MM.1S (cell line): ENCODE results near the gene LY9.

Experiments
- DNase-seq: peaks from one replicate; pipeline ENCODE4 v3.0.0-alpha.2; 2015
- H2AFZ ChIP-seq: fragments of 300-600 bp; sonication (generic); 2 replicates; pipeline ENCODE4 v1.6.0; 2016; ENCODE audit warnings: antibody characterized with exemption, low read length
- H3F3A ChIP-seq: fragments of 300-600 bp; sonication (generic); 2 replicates; pipeline ENCODE4 v1.6.1; 2016; ENCODE audit warnings: mild to moderate bottlenecking, antibody characterized with exemption, low read length, moderate library complexity, mixed read lengths; ENCODE audit not compliant: insufficient read depth
- H3K27ac ChIP-seq: fragments of 300-600 bp; sonication (generic); 2 replicates; pipeline ENCODE4 v1.5.1; 2016; ENCODE audit warnings: mild to moderate bottlenecking, low read length
- H3K27me3 ChIP-seq: fragments of 300-600 bp; sonication (generic); replicated peaks from 2 replicates; pipeline ENCODE4 v1.6.0; 2016; ENCODE audit warnings: low read length; ENCODE audit not compliant: insufficient read depth
- H3K36me3 ChIP-seq: fragments of 300-600 bp; sonication (generic); replicated peaks from 2 replicates; pipeline ENCODE4 v1.6.1; 2016; ENCODE audit warnings: mild to moderate bottlenecking, low read length, mixed read lengths; ENCODE audit not compliant: insufficient read depth
- H3K4me1 ChIP-seq: fragments of 300-600 bp; sonication (generic); 2 replicates; pipeline ENCODE4 v1.6.1; 2016; ENCODE audit warnings: low read length, mixed read lengths
- H3K4me2 ChIP-seq: fragments of 300-600 bp; sonication (generic); 2 replicates; pipeline ENCODE4 v1.6.0; 2016; ENCODE audit warnings: low read depth, low read length
- H3K4me3 ChIP-seq: fragments of 300-600 bp; sonication (generic); 2 replicates; pipeline ENCODE4 v1.5.1; 2016; ENCODE audit warnings: low read length, mixed read lengths
- H3K79me2 ChIP-seq: fragments of 300-600 bp; sonication (generic); 2 replicates; pipeline ENCODE4 v1.6.1; 2016; ENCODE audit warnings: mixed run types, low read length, mixed read lengths
- H3K9ac ChIP-seq: fragments of 300-600 bp; sonication (generic); 2 replicates; pipeline ENCODE4 v1.6.1; 2016; ENCODE audit warnings: low read length, mixed read lengths
- H3K9me2 ChIP-seq: fragments of 300-600 bp; sonication (generic); replicated peaks from 2 replicates; pipeline ENCODE4 v1.6.1; 2016; ENCODE audit warnings: mild to moderate bottlenecking, low read length, mixed read lengths; ENCODE audit not compliant: insufficient read depth
- H3K9me3 ChIP-seq: fragments of 300-600 bp; sonication (generic); replicated peaks from 2 replicates; pipeline ENCODE4 v1.6.1; 2016; ENCODE audit warnings: mild to moderate bottlenecking, low read length, mixed read lengths; ENCODE audit not compliant: insufficient read depth
- H4K20me1 ChIP-seq: fragments of 300-600 bp; sonication (generic); 2 replicates; pipeline ENCODE4 v1.6.1; 2016; ENCODE audit warnings: mild to moderate bottlenecking, low read length, moderate library complexity, mixed read lengths; ENCODE audit not compliant: insufficient read depth
- CTCF ChIP-seq: fragments of 300-600 bp; sonication (generic); IDR thresholded peaks from 2 replicates; pipeline ENCODE4 v1.5.1; 2016; ENCODE audit warnings: antibody characterized with exemption, low read length, mixed read lengths
- EZH2 ChIP-seq: fragments of 300-600 bp; sonication (generic); optimal IDR thresholded peaks from 2 replicates; pipeline ENCODE3; 2017; ENCODE audit warnings: low read depth, mild to moderate bottlenecking, antibody characterized with exemption, low read length, mixed read lengths
- EZH2phosphoT487 ChIP-seq: fragments of 300-600 bp; sonication (generic); IDR thresholded peaks from 2 replicates; pipeline ENCODE4 v1.6.1; 2018; ENCODE audit warnings: antibody characterized with exemption, low read length

Gene LY9

GRCh38 chr1:160844447-160845232 lies 48.7 kb downstream of the LY9 start:
- Histone ChIP-seq H3K9me2 (no peaks in the 10 kb centered on the region), H3K4me3 (no peak overlapping the region), H3K27me3 (no peaks in the 10 kb centered on the region), H3K36me3 (no peaks in the 10 kb centered on the region), H3K4me1 (peaks cover 18% of the 10 kb centered on the region), H4K20me1 (no peaks in the 10 kb centered on the region), H2AFZ (no peak overlapping the region), H3K27ac (no peak overlapping the region), H3K9me3 (no peaks in the 10 kb centered on the region), H3K4me2 (no peak overlapping the region), H3K9ac (no peak overlapping the region), H3K79me2 (no peaks in the 10 kb centered on the region), H3F3A (no peaks in the 10 kb centered on the region)
- DNase-seq = no peak
- no peak for TF ChIP-seq CTCF
- no peak for TF ChIP-seq EZH2
- TF ChIP-seq EZH2phosphoT487 = no peak

GRCh38 chr1:160846281-160846680 lies 50.3 kb downstream of the LY9 start:
- Histone ChIP-seq H3K79me2 (no peaks in the 10 kb centered on the region), H4K20me1 (no peaks in the 10 kb centered on the region), H3K9me2 (no peaks in the 10 kb centered on the region), H3K9me3 (no peaks in the 10 kb centered on the region), H3K4me1 (peaks cover 18% of the 10 kb centered on the region), H3K36me3 (no peaks in the 10 kb centered on the region), H3K4me3 (no peak overlapping the region), H3K27ac (no peak overlapping the region), H3F3A (no peaks in the 10 kb centered on the region), H3K27me3 (no peaks in the 10 kb centered on the region), H3K4me2 (no peak overlapping the region), H2AFZ (no peak overlapping the region), H3K9ac (no peak overlapping the region)
- no peak for DNase-seq
- no peak for TF ChIP-seq EZH2phosphoT487
- TF ChIP-seq CTCF = no peak
- no peak for TF ChIP-seq EZH2

- no peak overlapping the region for H3K4me2 ChIP-seq
- H3K9ac ChIP-seq = no peak overlapping the region
- H3K79me2 ChIP-seq = no peaks in the 10 kb centered on the region
These were observed 54.6 kb downstream of the LY9 start for GRCh38 chr1:160850541-160850940.

More at GRCh38 chr1:160850541-160850940, 54.6 kb downstream of the LY9 start:
- Histone ChIP-seq H3K4me1 (no peaks in the 10 kb centered on the region), H4K20me1 (no peaks in the 10 kb centered on the region), H3K9me2 (no peaks in the 10 kb centered on the region), H3F3A (no peaks in the 10 kb centered on the region), H3K27me3 (no peaks in the 10 kb centered on the region), H3K36me3 (no peaks in the 10 kb centered on the region), H3K9me3 (no peaks in the 10 kb centered on the region), H2AFZ (no peak overlapping the region), H3K27ac (no peak overlapping the region), H3K4me3 (no peak overlapping the region)
- TF ChIP-seq EZH2 (no peak), CTCF (no peak), EZH2phosphoT487 (no peak)
- DNase-seq = no peak
